ENCODE results near the gene GSAP.

DNA sequence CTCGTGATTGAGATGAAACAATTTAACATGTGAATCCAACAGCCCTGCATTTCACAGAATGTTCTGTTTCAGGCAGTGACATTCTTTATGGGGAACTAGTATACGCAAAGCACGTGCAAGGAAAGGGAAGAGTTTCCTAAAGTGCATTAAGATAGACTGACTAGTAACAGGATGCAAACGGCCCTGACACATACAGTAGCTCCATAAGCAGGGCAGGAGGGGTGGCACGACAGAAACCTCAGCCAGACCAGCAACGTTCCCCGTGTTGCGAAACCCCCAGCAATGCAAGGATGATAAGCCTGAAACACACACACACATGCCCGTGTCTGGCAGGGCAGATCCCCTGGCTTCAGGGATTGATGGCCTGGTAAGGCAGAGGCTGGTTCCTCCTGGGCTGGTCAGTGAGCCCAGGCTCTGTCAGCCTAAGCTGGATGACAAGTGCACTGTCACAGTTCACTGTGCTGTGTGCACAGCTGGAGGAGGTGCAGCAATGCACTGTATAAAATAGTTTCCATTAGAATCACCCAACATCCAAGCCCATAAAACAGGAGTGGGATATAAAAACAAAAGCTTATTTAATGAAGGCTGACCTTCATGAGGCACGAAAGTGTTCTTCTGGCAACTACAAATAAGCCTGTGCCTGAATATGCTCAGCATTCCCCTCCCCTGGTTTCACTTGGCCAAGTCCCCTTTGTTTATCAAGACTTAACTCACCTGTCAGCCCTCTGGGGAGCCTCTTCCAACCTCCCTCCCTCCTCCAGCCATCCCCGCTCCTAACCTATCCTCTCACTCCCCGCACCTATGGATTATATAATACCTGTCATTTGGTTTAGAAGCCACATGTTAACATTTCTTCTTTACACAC lies 88.8 kb downstream of the GSAP start:
- TF ChIP-seq, protein P1, sequence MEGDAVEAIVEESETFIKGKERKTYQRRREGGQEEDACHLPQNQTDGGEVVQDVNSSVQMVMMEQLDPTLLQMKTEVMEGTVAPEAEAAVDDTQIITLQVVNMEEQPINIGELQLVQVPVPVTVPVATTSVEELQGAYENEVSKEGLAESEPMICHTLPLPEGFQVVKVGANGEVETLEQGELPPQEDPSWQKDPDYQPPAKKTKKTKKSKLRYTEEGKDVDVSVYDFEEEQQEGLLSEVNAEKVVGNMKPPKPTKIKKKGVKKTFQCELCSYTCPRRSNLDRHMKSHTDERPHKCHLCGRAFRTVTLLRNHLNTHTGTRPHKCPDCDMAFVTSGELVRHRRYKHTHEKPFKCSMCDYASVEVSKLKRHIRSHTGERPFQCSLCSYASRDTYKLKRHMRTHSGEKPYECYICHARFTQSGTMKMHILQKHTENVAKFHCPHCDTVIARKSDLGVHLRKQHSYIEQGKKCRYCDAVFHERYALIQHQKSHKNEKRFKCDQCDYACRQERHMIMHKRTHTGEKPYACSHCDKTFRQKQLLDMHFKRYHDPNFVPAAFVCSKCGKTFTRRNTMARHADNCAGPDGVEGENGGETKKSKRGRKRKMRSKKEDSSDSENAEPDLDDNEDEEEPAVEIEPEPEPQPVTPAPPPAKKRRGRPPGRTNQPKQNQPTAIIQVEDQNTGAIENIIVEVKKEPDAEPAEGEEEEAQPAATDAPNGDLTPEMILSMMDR (IDR thresholded peaks at IDR 0.05): no peak
- no peak for TF ChIP-seq EZH2 (IDR thresholded peaks at IDR 0.05; ENCODE audit: borderline replicate concordance, insufficient read depth, low read depth, low read length, poor library complexity, severe bottlenecking)

Data from B cell (primary cell).